Cardiac muscle cell (in vitro differentiated cells and primary cell): ENCODE measurements around the gene SRCAP. TPM values are rescaled to one million over a fixed set of nuclear protein-coding genes. Genes with fewer than 3 reads are reported as not detected.

Source experiments
- DNase-seq, 2 donors: peaks; one replicate each; pipeline versions ENCODE4 v3.0.0 to v3.0.0-alpha.2; 2010 to 2017; ENCODE audit warnings: low read depth in 1 of 2, low spot score in 1 of 2
- H3K27ac ChIP-seq: fragments of 200-600 bp; sonication (generic); 2 replicates; pipeline ENCODE4 v1.5.1; 2016
- H3K27me3 ChIP-seq: fragments of 200-600 bp; sonication (generic); 2 replicates; pipeline ENCODE4 v1.6.0; 2016; ENCODE audit warnings: control low read depth
- H3K36me3 ChIP-seq: fragments of 200-600 bp; sonication (generic); 2 replicates; pipeline ENCODE4 v1.5.1; 2016; ENCODE audit warnings: control low read depth
- H3K4me1 ChIP-seq: fragments of 200-600 bp; sonication (generic); 2 replicates; pipeline ENCODE4 v1.8.1; 2017; ENCODE audit warnings: low read depth, mild to moderate bottlenecking, mixed run types
- H3K4me3 ChIP-seq: fragments of 200-600 bp; sonication (generic); 2 replicates; pipeline ENCODE4 v1.5.1; 2016; ENCODE audit warnings: mild to moderate bottlenecking
- H3K9me3 ChIP-seq: fragments of 200-600 bp; sonication (generic); 2 replicates; pipeline ENCODE4 v1.5.1; 2017; ENCODE audit warnings: low read depth, mild to moderate bottlenecking, control low read depth
- CTCF ChIP-seq: IDR thresholded peaks from 2 replicates; pipeline ENCODE4 v1.5.1; 2012; ENCODE audit warnings: low read depth, mild to moderate bottlenecking, low read length
- polyA plus RNA-seq: library from polyadenylated mRNA; unstranded; fragments of >200 nt; fragmentation: Nextera tagmentation; extraction: Ambion mirVana; gene quantifications from 2 replicates; pipeline ENCODE4 v1.2.1, GENCODE V29; 2016
- total RNA-seq: library from RNA; depleted of rRNA; stranded (reverse); fragments of >200 nt; gene quantifications from 2 replicates; pipeline ENCODE4 v1.2.3, GENCODE V29; 2016

SRCAP gene
- total and polyA plus RNA-seq, 2 experiments from 2014 or later, result 20.9 to 42.9 TPM

DNA sequence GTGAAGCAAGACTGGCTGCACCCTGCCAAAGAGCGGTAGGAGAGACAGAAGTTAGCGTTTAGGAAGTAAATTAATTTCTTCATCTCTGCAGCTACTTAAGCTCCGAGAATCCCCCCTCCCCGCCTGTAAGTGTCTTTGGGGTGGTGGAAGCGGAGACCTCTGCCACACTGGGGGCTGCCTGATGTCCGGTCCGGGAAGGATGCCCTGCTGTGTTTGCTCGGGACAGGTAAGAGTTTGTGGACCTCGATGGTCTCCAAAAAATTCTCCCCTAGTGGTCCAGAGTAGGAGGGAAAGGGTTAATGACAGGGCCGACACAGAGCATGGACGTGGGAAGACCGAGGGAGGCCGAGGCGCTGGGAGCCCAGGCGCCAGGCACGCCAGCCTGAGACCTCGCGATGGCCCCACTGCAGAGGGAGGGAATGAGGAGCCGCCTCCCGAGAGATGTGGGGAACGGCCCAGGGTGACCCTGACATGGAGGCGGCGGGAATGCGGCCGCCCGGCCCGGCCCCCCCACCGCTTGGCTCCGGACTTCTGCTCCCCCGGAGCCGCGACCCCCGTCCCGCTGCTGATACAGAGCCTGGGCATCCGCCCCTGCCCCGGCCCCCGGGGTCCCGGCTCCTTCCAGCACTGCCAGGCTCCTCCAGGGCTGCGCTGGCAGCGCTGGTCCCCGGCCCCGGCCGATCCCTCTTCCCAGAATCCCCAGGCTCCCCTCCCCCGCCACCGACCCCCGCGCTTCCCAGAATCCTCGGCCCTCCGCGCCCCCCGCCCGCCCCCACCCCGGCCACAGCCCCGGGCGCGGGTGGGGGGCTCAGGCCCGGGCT is 87.4 kb downstream of the SRCAP start:
- no peak for TF ChIP-seq CTCF
- Histone ChIP-seq H3K9me3 (no peaks in the 10 kb centered on the region), H3K27me3 (no peaks in the 10 kb centered on the region), H3K36me3 (peaks cover 25% of the 10 kb centered on the region), H3K4me1 (peaks cover 10% of the 10 kb centered on the region), H3K4me3 (peak overlapping the region; percentile 97), H3K27ac (peak overlapping the region; percentile 89)
- peak; percentile 70 to 71 for DNase-seq

DNA sequence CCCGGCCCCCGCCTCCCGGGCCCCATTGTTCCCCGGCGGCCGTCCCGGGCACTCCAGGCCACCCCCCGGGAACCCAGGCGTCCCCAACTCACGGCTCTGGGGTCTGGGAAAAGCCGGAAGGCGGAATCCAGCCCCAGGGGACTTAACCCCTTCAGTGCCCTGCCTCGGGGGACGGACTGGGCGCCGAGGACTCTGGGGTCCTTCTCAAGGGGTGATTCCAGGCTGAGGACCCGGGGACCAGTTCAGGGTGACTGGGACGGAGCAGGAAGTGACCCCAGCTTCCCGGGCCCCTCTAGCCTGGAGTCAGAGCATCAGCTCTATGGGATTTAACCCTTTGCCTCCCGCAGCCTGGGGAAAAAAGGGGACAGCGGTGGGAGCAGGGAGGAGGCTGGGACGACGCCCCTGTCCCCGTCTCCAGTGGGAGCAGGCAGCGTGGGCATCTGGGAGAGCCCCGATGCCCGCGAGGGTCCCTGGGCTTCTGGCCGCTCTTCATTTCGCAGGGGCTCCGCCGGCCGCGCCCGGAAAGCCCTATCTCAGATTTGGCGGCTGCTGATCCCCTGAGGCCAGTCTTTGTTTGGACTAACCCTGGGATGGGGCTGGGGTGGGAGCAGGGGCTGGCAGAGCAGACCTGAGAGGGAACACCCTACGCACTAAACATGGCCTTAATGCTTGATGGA is 88.1 kb downstream of the SRCAP start, which contains the start of gene ZNF629:
ZNF629 (minus strand) TSS at position 270 of the 677 bp plus-strand sequence. CDS start 2,723 bp downstream, outside the sequence.
- Histone ChIP-seq H3K27ac (peak within 1 kb of the TSS; percentile 89), H3K4me1 (peaks cover 10% of the 10 kb centered on the region), H3K4me3 (peak within 1 kb of the TSS; percentile 97), H3K9me3 (no peaks in the 10 kb centered on the region), H3K36me3 (peaks cover 17% of the 10 kb centered on the region), H3K27me3 (no peaks in the 10 kb centered on the region)
- DNase-seq, result peak; percentile 79 to 85
- no peak for TF ChIP-seq CTCF

DNA sequence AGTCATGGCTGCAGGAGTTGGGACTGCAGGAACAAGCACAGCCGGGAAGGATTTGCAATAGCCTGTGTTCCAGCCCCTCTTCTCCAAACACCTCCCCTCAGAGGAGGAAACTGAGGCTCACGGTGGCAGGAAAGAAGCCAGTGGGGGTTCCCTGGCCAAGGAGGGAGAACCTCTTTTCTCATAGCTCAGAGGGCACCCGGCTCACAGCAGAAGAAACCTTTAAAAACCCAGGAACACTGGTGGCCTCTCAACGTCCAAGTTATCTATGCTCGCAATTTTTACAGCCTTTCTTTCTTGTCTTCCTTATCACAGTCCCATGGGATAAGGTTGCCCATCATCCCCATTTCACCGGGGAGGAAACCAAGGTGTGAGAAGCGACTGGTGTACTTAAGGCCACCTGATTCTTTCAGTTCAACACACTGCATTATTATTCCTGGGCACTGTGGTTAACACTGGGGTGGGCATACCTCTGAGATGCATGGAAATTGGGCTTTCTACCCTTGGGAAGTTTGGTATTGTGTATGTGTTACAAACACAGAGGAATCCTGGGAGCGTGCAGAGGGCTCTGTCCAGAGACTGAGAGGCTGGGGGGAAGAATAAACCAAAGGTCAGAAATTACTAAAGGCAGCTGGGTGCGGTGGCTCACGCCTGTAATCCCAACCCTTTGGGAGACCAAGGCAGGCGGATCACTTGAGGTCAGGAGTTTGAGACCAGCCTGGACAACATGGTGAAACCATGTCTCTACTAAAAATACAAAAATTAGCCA is 88.8 kb downstream of the SRCAP start:
- Histone ChIP-seq H3K9me3 (no peaks in the 10 kb centered on the region), H3K4me3 (peak overlapping the region; percentile 97), H3K4me1 (peaks cover 10% of the 10 kb centered on the region), H3K27me3 (no peaks in the 10 kb centered on the region), H3K36me3 (peaks cover 10% of the 10 kb centered on the region), H3K27ac (peak overlapping the region; percentile 89)
- DNase-seq, result no peak
- no peak for TF ChIP-seq CTCF

Other genes starting within 250 kb of the SRCAP start
- not detected in 2 replicates for gene ITGAL, start 226.4 kb upstream of the SRCAP start, total RNA-seq
- 0.46 TPM in 1 of 2 replicates, not detected in the other for gene ITGAL, start 226.4 kb upstream of the SRCAP start, polyA plus RNA-seq
- gene ZNF768, start 172.6 kb upstream of the SRCAP start, total RNA-seq, result 73.1 and 79.1 TPM in 2 replicates
- gene ZNF768, start 172.6 kb upstream of the SRCAP start, polyA plus RNA-seq, result 19.4 and 31.0 TPM in 2 replicates
- gene ZNF747, start 164.3 kb upstream of the SRCAP start, total RNA-seq, result 16.2 and 17.7 TPM in 2 replicates
- 12.7 and 17.5 TPM in 2 replicates for gene ZNF747, start 164.3 kb upstream of the SRCAP start, polyA plus RNA-seq
- gene ZNF764, start 140.8 kb upstream of the SRCAP start, total RNA-seq, result 25.3 and 34.7 TPM in 2 replicates
- 12.0 and 17.9 TPM in 2 replicates for gene ZNF764, start 140.8 kb upstream of the SRCAP start, polyA plus RNA-seq
- 18.3 and 22.0 TPM in 2 replicates for gene ZNF688, start 127.5 kb upstream of the SRCAP start, total RNA-seq
- gene ZNF688, start 127.5 kb upstream of the SRCAP start, polyA plus RNA-seq, result 12.4 and 25.0 TPM in 2 replicates
- 19.3 and 25.5 TPM in 2 replicates for gene ZNF785, start 113.5 kb upstream of the SRCAP start, total RNA-seq
- 12.0 and 12.9 TPM in 2 replicates for gene ZNF785, start 113.5 kb upstream of the SRCAP start, polyA plus RNA-seq
- gene ZNF689, start 88.8 kb upstream of the SRCAP start, total RNA-seq, result 19.4 and 19.5 TPM in 2 replicates
- 11.3 and 17.9 TPM in 2 replicates for gene ZNF689, start 88.8 kb upstream of the SRCAP start, polyA plus RNA-seq
- gene PRR14, start 48.2 kb upstream of the SRCAP start, total RNA-seq, result 30.8 and 33.7 TPM in 2 replicates
- gene PRR14, start 48.2 kb upstream of the SRCAP start, polyA plus RNA-seq, result 25.0 and 28.5 TPM in 2 replicates
- gene FBRS, start 40.7 kb upstream of the SRCAP start, total RNA-seq, result 47.0 and 55.4 TPM in 2 replicates
- gene FBRS, start 40.7 kb upstream of the SRCAP start, polyA plus RNA-seq, result 21.2 and 25.8 TPM in 2 replicates
- gene PHKG2, start 49.3 kb downstream of the SRCAP start, total RNA-seq, result 29.7 and 35.1 TPM in 2 replicates
- 52.1 and 57.0 TPM in 2 replicates for gene PHKG2, start 49.3 kb downstream of the SRCAP start, polyA plus RNA-seq
- gene CFAP119, start 62.9 kb downstream of the SRCAP start, total RNA-seq, result 7.1 and 9.1 TPM in 2 replicates
- gene CFAP119, start 62.9 kb downstream of the SRCAP start, polyA plus RNA-seq, result 7.4 and 16.4 TPM in 2 replicates
- 91.8 and 104 TPM in 2 replicates for gene RNF40, start 63.2 kb downstream of the SRCAP start, total RNA-seq
- 64.5 and 76.3 TPM in 2 replicates for gene RNF40, start 63.2 kb downstream of the SRCAP start, polyA plus RNA-seq
- 41.7 and 50.9 TPM in 2 replicates for gene ZNF629, start 88.0 kb downstream of the SRCAP start, total RNA-seq
- 20.1 and 22.2 TPM in 2 replicates for gene ZNF629, start 88.0 kb downstream of the SRCAP start, polyA plus RNA-seq
- 39.8 and 53.0 TPM in 2 replicates for gene BCL7C, start 194.9 kb downstream of the SRCAP start, total RNA-seq
- gene BCL7C, start 194.9 kb downstream of the SRCAP start, polyA plus RNA-seq, result 50.5 and 60.6 TPM in 2 replicates
- 4.9 and 5.0 TPM in 2 replicates for gene CTF1, start 197.4 kb downstream of the SRCAP start, total RNA-seq
- gene CTF1, start 197.4 kb downstream of the SRCAP start, polyA plus RNA-seq, result 14.0 and 23.4 TPM in 2 replicates
- gene FBXL19, start 224.4 kb downstream of the SRCAP start, total RNA-seq, result 55.1 and 60.0 TPM in 2 replicates
- gene FBXL19, start 224.4 kb downstream of the SRCAP start, polyA plus RNA-seq, result 3.9 and 4.0 TPM in 2 replicates
- 88.5 and 123 TPM in 2 replicates for gene ORAI3, start 249.9 kb downstream of the SRCAP start, total RNA-seq
- gene ORAI3, start 249.9 kb downstream of the SRCAP start, polyA plus RNA-seq, result 94.5 and 101 TPM in 2 replicates